ENCODE results near the gene PIGZ. TPM values are rescaled to one million over a fixed set of nuclear protein-coding genes. Genes with fewer than 3 reads are reported as not detected.

Gene PIGZ
- total and polyA plus RNA-seq, 2 experiments from 2014 or later, result 18.0 to 32.6 TPM

DNA sequence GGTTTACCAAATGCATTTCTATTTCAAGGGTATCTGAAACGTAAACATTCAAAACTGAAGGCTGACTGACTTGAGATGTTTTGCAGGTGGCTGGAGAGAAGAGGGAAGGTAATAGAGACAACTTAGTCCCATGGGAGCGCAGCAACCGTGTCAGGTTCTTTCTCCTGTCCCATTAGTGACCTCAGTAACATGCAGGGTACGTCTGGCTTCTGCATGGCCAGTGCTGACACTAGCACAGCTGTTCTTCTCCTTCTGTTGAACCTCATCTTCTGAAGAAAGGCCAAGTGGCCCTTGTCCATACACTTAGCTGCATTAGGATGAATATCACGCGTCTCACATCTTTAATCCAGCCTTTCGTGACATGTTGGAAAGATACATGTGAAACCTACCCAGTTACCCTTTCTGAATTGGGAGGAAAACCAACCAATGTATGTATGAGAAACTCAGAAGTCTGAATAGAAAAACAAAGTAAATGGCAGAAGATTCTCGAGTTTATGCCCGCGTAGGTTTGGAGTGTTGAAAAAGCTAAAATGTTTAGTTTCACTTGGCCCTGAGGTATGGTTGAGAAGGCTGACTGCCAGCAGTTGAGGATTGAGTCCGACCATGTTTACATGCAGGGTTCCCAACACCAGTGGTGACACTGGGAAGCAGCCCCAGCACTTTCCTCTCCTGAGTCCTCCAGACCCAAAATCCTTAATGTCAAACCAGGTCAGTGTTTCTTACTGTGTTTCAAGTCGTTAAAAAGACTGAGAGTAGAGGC is 36.6 kb downstream of the PIGZ start:
- Histone ChIP-seq H3K36me3 (replicated peaks; ENCODE audit: insufficient read depth, low read depth) (no peaks in the 10 kb centered on the region), H3K4me2 (no peak overlapping the region), H3K4me3 (no peak overlapping the region), H2AFZ (no peak overlapping the region), H3K27ac (no peak overlapping the region), H3K79me2 (peaks cover 2% of the 10 kb centered on the region), H4K20me1 (ENCODE audit: insufficient read depth, poor library complexity, severe bottlenecking) (no peaks in the 10 kb centered on the region), H3K27me3 (no peaks in the 10 kb centered on the region), H3K9me3 (ENCODE audit: low read depth) (no peaks in the 10 kb centered on the region), H3K4me1 (ENCODE audit: insufficient read depth) (no peaks in the 10 kb centered on the region), H3K9me2 (replicated peaks; ENCODE audit: insufficient read depth) (no peaks in the 10 kb centered on the region)
- 96% methylated on average over 12 of the region's 12 CpGs for WGBS (ENCODE audit: low lambda C conversion rate, missing lambda C conversion rate)
- TF ChIP-seq, protein P1, sequence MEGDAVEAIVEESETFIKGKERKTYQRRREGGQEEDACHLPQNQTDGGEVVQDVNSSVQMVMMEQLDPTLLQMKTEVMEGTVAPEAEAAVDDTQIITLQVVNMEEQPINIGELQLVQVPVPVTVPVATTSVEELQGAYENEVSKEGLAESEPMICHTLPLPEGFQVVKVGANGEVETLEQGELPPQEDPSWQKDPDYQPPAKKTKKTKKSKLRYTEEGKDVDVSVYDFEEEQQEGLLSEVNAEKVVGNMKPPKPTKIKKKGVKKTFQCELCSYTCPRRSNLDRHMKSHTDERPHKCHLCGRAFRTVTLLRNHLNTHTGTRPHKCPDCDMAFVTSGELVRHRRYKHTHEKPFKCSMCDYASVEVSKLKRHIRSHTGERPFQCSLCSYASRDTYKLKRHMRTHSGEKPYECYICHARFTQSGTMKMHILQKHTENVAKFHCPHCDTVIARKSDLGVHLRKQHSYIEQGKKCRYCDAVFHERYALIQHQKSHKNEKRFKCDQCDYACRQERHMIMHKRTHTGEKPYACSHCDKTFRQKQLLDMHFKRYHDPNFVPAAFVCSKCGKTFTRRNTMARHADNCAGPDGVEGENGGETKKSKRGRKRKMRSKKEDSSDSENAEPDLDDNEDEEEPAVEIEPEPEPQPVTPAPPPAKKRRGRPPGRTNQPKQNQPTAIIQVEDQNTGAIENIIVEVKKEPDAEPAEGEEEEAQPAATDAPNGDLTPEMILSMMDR (IDR thresholded peaks at IDR 0.05; ENCODE audit: poor library complexity), result no peak
- TF ChIP-seq EZH2phosphoT487 (IDR thresholded peaks at IDR 0.05; ENCODE audit: low read depth, severe bottlenecking, unreplicated experiment) (no peak), EZH2 (IDR thresholded peaks at IDR 0.05; ENCODE audit: borderline replicate concordance) (no peak)
- DNase-seq (ENCODE audit: low spot score), result no peak

DNA sequence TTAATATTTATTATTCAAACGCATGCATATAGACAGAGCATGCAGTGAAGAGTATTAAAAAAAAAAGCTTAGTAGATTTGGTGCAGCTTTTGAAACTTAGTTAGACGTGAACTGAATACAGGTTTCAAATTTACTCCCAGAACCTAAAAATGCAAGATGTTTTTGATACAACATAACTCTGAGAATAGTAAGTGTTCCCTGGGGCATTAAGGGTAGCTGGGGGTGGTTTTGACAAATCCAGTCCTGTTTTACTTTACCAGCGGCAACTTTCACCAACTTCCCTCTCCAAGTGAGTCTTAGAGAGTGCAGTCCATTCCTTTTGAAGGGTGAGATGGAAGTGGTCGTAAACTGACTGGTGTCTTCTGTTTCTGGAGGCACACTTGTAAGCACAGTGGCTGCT is 37.5 kb downstream of the PIGZ start:
- Histone ChIP-seq H3K9me3 (ENCODE audit: low read depth) (no peaks in the 10 kb centered on the region), H3K4me2 (no peak overlapping the region), H3K27ac (no peak overlapping the region), H2AFZ (no peak overlapping the region), H3K36me3 (replicated peaks; ENCODE audit: insufficient read depth, low read depth) (no peaks in the 10 kb centered on the region), H3K79me2 (no peaks in the 10 kb centered on the region), H3K4me3 (no peak overlapping the region), H4K20me1 (ENCODE audit: insufficient read depth, poor library complexity, severe bottlenecking) (no peaks in the 10 kb centered on the region), H3K4me1 (ENCODE audit: insufficient read depth) (no peaks in the 10 kb centered on the region), H3K27me3 (no peaks in the 10 kb centered on the region), H3K9me2 (replicated peaks; ENCODE audit: insufficient read depth) (no peaks in the 10 kb centered on the region)
- TF ChIP-seq, protein P1 (IDR thresholded peaks at IDR 0.05; ENCODE audit: poor library complexity), result no peak
- TF ChIP-seq EZH2 (IDR thresholded peaks at IDR 0.05; ENCODE audit: borderline replicate concordance) (no peak), EZH2phosphoT487 (IDR thresholded peaks at IDR 0.05; ENCODE audit: low read depth, severe bottlenecking, unreplicated experiment) (no peak)
- WGBS (ENCODE audit: low lambda C conversion rate, missing lambda C conversion rate), result 97% methylated on average over 4 of the region's 4 CpGs
- DNase-seq (ENCODE audit: low spot score), result no peak

DNA sequence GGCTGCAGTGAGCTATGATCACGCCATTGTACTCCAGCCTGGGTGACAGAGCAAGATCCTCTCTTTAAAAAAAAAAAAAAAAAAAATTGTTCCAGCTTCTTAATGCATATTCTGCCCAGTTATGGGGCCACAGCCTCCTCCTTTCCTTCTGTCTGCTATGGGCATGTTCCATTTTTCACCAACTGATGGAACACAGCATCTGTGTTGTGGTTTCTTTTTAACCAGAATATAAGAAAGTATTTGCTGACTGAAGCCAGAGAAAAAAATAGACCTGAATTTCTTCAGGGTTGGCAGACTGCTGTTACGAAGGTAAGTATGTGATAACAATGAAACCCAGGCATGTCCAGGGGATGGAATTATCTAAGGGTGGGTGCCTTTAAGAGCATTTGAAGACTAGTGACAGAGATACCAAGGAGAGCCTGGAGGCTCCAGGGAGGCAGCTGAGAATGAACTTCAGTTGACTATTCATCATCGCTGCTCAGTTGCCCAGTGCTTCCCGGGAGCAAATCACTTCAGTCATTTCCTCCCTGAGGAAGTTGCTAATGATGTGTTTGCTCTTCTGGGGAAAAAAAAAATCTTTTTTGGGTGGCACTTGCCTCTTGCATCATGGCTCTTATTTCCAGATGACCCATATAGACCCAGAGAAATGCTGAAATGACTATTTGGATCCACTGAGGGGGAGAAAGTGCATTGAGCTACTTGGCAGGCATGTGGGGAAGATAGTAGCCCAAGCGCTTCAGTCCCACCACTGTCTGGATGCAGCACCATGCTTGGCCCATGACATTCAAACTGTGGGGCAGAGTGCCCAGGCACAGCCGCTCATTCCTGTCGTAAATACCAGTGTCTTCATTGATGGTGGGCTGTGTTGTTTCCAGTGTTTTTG is 40.8 kb downstream of the PIGZ start:
- DNase-seq (ENCODE audit: low spot score), result no peak
- Histone ChIP-seq H3K4me1 (ENCODE audit: insufficient read depth) (no peaks in the 10 kb centered on the region), H3K27ac (no peak overlapping the region), H3K9me2 (replicated peaks; ENCODE audit: insufficient read depth) (no peaks in the 10 kb centered on the region), H3K36me3 (replicated peaks; ENCODE audit: insufficient read depth, low read depth) (peaks cover 5% of the 10 kb centered on the region), H3K79me2 (no peaks in the 10 kb centered on the region), H4K20me1 (ENCODE audit: insufficient read depth, poor library complexity, severe bottlenecking) (no peaks in the 10 kb centered on the region), H3K27me3 (no peaks in the 10 kb centered on the region), H3K9me3 (ENCODE audit: low read depth) (no peaks in the 10 kb centered on the region), H3K4me3 (no peak overlapping the region), H3K4me2 (no peak overlapping the region), H2AFZ (no peak overlapping the region)
- TF ChIP-seq EZH2phosphoT487 (IDR thresholded peaks at IDR 0.05; ENCODE audit: low read depth, severe bottlenecking, unreplicated experiment), result no peak
- no peak for TF ChIP-seq EZH2 (IDR thresholded peaks at IDR 0.05; ENCODE audit: borderline replicate concordance)
- TF ChIP-seq, protein P1 (IDR thresholded peaks at IDR 0.05; ENCODE audit: poor library complexity), result no peak
- WGBS (ENCODE audit: low lambda C conversion rate, missing lambda C conversion rate), result 94% methylated on average over 7 of the region's 7 CpGs

All from hepatocyte (in vitro differentiated cells).